GM12875 (cell line): ENCODE measurements around the gene AMPD2.

Source experiments
- H3K4me3 ChIP-seq: one replicate; pipeline ENCODE4 v1.5.1; 2011; ENCODE audit warnings: low read depth, low read length, control low read depth
- CTCF ChIP-seq: IDR thresholded peaks from 2 replicates; pipeline ENCODE4 v1.5.1; 2011; ENCODE audit warnings: low read depth, mild to moderate bottlenecking, control low read depth, inconsistent platforms, low read length, moderate library complexity, borderline replicate concordance; ENCODE audit not compliant: insufficient read depth

The AMPD2 gene

GRCh38 chr1:109631513-109632505 lies 12.2 kb downstream of the AMPD2 start:
- no peak overlapping the region for H3K4me3 ChIP-seq
- no peak for TF ChIP-seq CTCF

GRCh38 chr1:109632671-109633346 lies 13.2 kb downstream of the AMPD2 start:
- H3K4me3 ChIP-seq, result no peak overlapping the region
- no peak for TF ChIP-seq CTCF

- no peak overlapping the region for H3K4me3 ChIP-seq
- no peak for TF ChIP-seq CTCF
Measured at GRCh38 chr1:109634292-109634691, 14.7 kb downstream of the AMPD2 start.

GRCh38 chr1:109634771-109635750 lies 15.4 kb downstream of the AMPD2 start:
- TF ChIP-seq CTCF, result no peak
- H3K4me3 ChIP-seq, result no peak overlapping the region

- TF ChIP-seq CTCF, result no peak
- no peak overlapping the region for H3K4me3 ChIP-seq
Measured at GRCh38 chr1:109635862-109636200, 16.2 kb downstream of the AMPD2 start.

- no peak for TF ChIP-seq CTCF
- H3K4me3 ChIP-seq, result no peak overlapping the region
Measured at GRCh38 chr1:109636201-109636952, 16.7 kb downstream of the AMPD2 start.
